CMK (cell line): ENCODE results near the gene TBC1D30.
"Not testable (repeated sequence)": the region's sequence is repeated elsewhere in the genome, so short reads cannot be mapped to it uniquely, and the experiment has no call there.

ENCODE experiments used
- DNase-seq: peaks from one replicate; pipeline ENCODE4 v3.0.0-alpha.2; 2010; ENCODE audit warnings: low read depth

TBC1D30 gene

DNA sequence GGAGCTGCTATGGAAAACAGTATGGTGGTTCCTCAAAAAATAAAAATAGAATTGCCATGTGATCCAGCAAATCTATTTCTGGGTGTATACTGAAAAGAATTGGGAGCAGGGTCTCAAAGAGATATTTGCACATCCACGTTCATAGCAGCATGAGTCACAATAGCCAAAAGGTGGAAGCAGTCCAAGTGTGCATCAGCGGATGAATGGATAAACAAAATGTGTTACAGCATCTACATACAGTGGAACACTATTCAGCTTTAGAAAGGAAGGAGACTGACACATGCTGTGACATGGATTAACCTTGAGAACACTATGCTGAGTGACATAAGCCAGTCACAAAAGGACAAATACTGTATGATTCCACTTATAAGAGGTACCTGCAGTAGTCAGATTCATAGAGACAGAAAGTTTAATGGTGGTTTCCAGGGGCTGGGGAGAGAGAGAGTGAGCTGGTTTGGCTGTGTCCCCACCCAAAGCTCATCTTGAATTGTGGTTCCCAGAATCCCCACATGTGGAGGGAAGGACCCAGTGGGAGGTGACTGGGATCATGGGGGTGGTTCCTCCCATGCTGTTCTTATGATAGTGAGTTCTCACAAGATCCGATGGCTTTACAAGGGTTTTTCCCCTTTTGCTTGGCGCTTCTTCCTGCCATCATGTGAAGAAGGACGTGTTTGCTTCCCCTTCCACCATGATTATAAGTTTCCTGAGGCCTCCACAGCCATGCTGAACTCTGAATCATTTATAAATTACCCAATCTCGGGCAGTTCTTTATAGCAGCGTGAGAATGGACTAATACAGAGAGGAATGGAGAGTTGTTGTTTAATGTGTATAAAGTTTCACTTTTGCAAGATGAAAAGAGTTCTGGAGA, 17.6 kb upstream of the TBC1D30 start:
- DNase-seq: no peak

GRCh38 chr12:64808110-64808509, 16.3 kb upstream of the TBC1D30 start:
- DNase-seq: no peak

- DNase-seq: no peak
Observed at GRCh38 chr12:64810831-64811230, 13.6 kb upstream of the TBC1D30 start.

DNA sequence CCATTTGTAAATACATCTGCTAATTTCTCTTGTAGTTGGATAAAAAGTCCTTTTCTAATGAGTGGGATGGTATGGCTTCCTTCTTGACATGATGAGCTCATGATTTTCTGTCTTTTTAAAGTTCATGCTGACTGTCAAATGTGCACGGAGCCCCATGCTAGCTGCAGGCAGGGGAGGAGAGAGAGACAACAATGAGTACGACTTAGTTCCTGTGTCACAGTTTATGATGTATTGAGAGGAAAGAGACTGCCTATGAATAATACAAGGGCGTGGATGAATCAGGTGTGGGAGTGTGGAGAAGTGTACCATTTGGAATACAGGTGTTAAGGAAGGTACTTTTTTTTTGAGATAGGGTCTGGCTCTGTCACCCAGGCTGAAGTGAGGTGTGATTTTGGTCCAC, 10.7 kb upstream of the TBC1D30 start:
- DNase-seq: no peak

DNA sequence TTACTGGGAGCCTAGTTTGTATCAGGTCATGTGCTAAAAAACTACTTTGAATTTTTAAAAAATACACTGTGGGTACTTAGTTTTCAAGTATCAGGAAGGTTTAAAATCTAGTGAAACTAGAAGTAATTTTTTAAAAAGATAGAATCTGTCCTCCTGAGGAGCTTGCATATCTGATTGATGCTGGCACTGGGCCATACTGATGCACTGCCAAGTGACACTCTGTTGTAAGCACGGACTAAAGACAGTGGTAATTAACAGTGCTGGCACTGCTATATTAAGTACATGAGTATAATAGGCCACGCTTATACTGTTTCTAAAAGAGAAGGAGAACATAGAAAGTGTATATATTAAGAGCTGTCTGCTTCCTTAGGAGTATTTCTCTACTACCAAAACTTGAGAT, 10.0 kb upstream of the TBC1D30 start:
- DNase-seq: no peak

GRCh38 chr12:64819816-64820402, 4.5 kb upstream of the TBC1D30 start:
- DNase-seq: no peak

DNA sequence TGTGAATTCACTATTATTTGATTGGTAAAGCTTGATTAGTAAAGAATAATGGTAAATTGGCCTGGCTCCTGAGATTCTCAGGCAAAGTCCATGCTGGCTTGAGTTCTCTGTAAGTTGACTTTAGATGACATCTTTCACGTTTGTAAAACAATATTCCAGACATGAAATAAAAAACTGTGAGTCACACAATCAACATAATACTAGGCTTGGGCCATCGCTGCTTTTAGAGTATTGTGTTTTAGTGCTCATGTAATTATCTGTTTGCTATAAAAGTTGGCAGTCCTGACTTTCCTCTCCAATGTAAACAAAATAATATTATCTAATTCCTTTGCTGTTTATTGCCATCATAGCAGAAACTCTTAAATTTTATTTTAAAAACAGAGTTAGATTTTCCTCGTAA, 3.9 kb upstream of the TBC1D30 start:
- DNase-seq: no peak

GRCh38 chr12:64821116-64821630, 3.3 kb upstream of the TBC1D30 start:
- DNase-seq: no peak

DNA sequence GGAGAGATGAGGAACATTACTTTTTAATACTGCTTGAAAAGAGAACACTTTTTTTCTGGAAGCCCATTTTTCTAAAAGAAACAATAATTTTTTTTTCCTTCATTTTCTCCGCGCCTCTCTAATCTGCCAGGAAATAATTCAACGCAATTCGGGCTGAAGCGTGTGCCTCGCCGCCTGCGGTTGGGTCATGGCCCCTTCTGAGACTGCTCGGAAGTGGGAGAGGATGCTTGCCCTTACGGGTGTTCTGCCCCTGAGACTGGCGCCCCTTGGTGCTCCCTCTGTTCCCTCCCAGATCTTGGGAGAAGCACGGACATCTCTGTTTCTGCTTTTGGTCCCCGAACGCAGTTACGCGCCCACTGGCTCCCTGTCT, 332 bp upstream of the TBC1D30 start:
- no peak for DNase-seq

- DNase-seq: no peak
Observed at GRCh38 chr12:64825143-64826021, 935 bp downstream of the TBC1D30 start.

DNA sequence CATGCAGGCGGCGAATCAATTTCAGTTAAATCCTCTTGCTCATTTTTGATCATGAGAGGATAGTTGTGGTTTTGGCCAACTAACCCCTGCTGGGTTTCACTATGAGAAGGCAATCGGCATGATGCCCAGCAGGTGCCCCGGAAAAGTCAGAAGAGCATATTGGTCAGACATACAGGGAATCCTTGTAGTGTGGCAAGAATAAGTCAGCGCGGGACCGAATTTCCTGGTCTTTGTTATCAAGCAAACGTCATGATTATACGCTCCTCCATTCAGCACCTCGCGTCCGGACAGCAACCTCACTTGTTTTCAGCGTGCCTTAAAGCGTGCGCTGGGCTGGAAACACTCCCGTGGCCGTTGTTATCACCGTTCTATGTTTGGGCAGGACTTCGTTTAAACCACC, 1.8 kb downstream of the TBC1D30 start:
- no peak for DNase-seq

- no peak for DNase-seq
Observed at GRCh38 chr12:64828713-64829112, 4.3 kb downstream of the TBC1D30 start.

- no peak for DNase-seq
Observed at GRCh38 chr12:64833928-64834327, 9.5 kb downstream of the TBC1D30 start.

GRCh38 chr12:64835901-64836300, 11.5 kb downstream of the TBC1D30 start:
- no peak for DNase-seq

DNA sequence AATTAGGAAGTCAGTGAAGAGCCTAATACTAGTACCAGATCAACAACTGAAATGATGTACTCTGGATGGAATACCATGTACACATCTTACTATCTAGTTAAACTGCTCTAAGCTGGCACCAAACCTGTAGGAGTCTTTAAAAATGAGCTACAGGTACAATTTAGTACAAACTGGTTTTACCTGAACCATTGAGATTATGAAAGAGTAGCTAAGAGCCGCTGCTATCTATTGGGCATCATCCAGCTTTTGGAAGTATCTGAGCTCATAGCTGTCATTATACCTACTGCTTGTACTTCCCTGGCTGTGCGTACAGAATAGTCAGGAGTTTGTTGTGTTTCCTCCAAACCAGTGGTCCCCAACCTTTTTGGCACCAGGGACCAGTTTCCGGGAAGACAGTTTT, 12.4 kb downstream of the TBC1D30 start:
- no peak for DNase-seq

DNA sequence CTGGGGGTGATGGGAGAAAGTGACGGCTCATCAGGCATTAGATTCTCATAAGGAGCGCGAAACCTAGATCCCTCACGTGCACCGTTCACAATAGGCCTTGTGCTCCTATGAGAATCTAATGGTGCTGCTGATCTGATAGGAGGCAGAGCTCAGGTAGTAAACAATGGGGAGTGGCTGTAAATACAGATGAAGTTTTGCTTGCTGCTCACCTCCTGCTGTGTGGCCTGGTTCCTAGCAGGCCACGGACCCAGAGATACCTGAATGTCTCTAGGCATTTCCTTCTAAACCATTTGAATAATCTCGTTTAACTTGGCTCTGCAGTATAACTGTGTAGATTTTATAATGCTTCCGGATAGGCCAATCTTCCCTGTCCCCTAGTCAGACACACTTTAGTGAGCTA, 13.0 kb downstream of the TBC1D30 start:
- no peak for DNase-seq

- DNase-seq: no peak
Observed at GRCh38 chr12:64840119-64840518, 15.7 kb downstream of the TBC1D30 start.

GRCh38 chr12:64840949-64841717, 16.7 kb downstream of the TBC1D30 start:
- no peak for DNase-seq

GRCh38 chr12:64848409-64848808, 24.0 kb downstream of the TBC1D30 start:
- not testable (repeated sequence) for DNase-seq

GRCh38 chr12:64858882-64859605, 34.6 kb downstream of the TBC1D30 start:
- DNase-seq: no peak

GRCh38 chr12:64860446-64860998, 36.1 kb downstream of the TBC1D30 start:
- DNase-seq: no peak
